ENCODE measurements around the gene GASK1A. TPM values are rescaled to one million over a fixed set of nuclear protein-coding genes. Genes with fewer than 3 reads are reported as not detected.

GASK1A gene
- total RNA-seq, 1 experiment from 2014 or later: not detected

DNA sequence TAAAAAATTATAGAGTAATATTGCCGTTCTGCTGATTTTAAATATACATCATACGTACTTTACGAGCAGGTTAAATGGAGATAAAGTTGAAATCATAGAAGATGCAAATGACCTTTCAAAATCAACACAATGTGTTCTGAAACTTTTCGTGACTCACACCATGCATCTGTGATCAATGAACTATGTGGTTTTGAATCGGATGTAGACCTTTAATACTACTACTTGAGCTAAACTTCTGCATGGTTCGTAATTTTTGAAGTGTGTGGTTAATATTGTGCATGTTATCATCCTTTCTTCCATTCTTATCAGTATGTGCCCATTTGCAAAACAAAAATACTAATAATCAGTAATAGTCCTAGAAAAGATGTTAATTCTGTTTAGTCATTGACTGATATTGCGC is 58.9 kb downstream of the GASK1A start:
- no peak overlapping the region for H2AFZ ChIP-seq
- intact Hi-C loops (cut with micrococcal nuclease; ENCODE audit: unreplicated experiment): no loop called here
- no peaks in the 10 kb centered on the region for H3F3A ChIP-seq (ENCODE audit: insufficient read depth, low read depth)
- H3K4me3 ChIP-seq: no peak overlapping the region
- H3K27ac ChIP-seq: no peak overlapping the region
- no peaks in the 10 kb centered on the region for H4K20me1 ChIP-seq (ENCODE audit: insufficient read depth)
- TF ChIP-seq, protein P1, sequence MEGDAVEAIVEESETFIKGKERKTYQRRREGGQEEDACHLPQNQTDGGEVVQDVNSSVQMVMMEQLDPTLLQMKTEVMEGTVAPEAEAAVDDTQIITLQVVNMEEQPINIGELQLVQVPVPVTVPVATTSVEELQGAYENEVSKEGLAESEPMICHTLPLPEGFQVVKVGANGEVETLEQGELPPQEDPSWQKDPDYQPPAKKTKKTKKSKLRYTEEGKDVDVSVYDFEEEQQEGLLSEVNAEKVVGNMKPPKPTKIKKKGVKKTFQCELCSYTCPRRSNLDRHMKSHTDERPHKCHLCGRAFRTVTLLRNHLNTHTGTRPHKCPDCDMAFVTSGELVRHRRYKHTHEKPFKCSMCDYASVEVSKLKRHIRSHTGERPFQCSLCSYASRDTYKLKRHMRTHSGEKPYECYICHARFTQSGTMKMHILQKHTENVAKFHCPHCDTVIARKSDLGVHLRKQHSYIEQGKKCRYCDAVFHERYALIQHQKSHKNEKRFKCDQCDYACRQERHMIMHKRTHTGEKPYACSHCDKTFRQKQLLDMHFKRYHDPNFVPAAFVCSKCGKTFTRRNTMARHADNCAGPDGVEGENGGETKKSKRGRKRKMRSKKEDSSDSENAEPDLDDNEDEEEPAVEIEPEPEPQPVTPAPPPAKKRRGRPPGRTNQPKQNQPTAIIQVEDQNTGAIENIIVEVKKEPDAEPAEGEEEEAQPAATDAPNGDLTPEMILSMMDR (conservative IDR thresholded peaks at IDR 0.05): no peak
- TF ChIP-seq EZH2 (IDR thresholded peaks at IDR 0.05; ENCODE audit: low read depth): no peak
- H3K36me3 ChIP-seq (ENCODE audit: low read depth): no peaks in the 10 kb centered on the region
- H3K4me2 ChIP-seq: no peak overlapping the region
- no peaks in the 10 kb centered on the region for H3K4me1 ChIP-seq (replicated peaks; ENCODE audit: insufficient read depth)
- no peaks in the 10 kb centered on the region for H3K27me3 ChIP-seq (ENCODE audit: insufficient read depth, low read depth)
- DNase-seq: no peak
- no peaks in the 10 kb centered on the region; the same call in 1 of the 2 replicates for H3K9me2 ChIP-seq (ENCODE audit: insufficient read depth)
- BruUV-seq (replicated peaks): no TSS peak
- H3K79me2 ChIP-seq (ENCODE audit: low read depth): no peaks in the 10 kb centered on the region
- POLR2A ChIA-PET (ENCODE audit: unreplicated experiment): no interaction called here
- CTCF ChIA-PET: no interaction called here
- no peaks in the 10 kb centered on the region for H3K9me3 ChIP-seq (ENCODE audit: insufficient read depth, low read depth)

DNA sequence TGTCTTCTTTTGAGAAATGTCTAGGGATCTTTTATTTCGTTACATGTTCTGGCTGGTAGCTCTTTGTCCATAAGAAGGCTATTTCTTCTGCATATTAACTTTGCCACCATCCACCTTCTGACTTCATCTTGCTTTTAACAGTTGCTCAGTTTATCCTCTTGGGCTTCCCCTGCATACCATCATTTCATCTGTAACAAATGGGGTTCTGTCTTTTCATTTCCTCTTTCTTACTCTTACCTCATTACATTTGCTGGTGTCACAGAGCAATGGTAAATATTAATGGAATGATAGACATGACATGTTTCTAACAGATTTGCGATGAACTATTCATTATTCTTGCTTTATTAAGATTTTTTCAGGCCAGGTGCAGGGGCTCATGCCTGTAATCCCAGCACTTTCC is 62.4 kb downstream of the GASK1A start:
- Histone ChIP-seq H3K36me3 (ENCODE audit: low read depth) (no peaks in the 10 kb centered on the region), H3K4me3 (no peak overlapping the region), H2AFZ (no peak overlapping the region), H3K79me2 (ENCODE audit: low read depth) (no peaks in the 10 kb centered on the region), H4K20me1 (ENCODE audit: insufficient read depth) (no peaks in the 10 kb centered on the region), H3K9me2 (ENCODE audit: insufficient read depth) (no peaks in the 10 kb centered on the region; the same call in 1 of the 2 replicates), H3K27ac (no peak overlapping the region), H3K4me2 (no peak overlapping the region), H3K9me3 (ENCODE audit: insufficient read depth, low read depth) (no peaks in the 10 kb centered on the region), H3K4me1 (replicated peaks; ENCODE audit: insufficient read depth) (no peaks in the 10 kb centered on the region), H3K27me3 (ENCODE audit: insufficient read depth, low read depth) (no peaks in the 10 kb centered on the region), H3F3A (ENCODE audit: insufficient read depth, low read depth) (no peaks in the 10 kb centered on the region)
- DNase-seq: no peak
- TF ChIP-seq, protein P1 (conservative IDR thresholded peaks at IDR 0.05): no peak
- no peak for TF ChIP-seq EZH2 (IDR thresholded peaks at IDR 0.05; ENCODE audit: low read depth)
- no TSS peak for BruUV-seq (replicated peaks)
- intact Hi-C loops (cut with micrococcal nuclease; ENCODE audit: unreplicated experiment): no loop called here
- CTCF ChIA-PET: no interaction called here
- POLR2A ChIA-PET (ENCODE audit: unreplicated experiment): no interaction called here

DNA sequence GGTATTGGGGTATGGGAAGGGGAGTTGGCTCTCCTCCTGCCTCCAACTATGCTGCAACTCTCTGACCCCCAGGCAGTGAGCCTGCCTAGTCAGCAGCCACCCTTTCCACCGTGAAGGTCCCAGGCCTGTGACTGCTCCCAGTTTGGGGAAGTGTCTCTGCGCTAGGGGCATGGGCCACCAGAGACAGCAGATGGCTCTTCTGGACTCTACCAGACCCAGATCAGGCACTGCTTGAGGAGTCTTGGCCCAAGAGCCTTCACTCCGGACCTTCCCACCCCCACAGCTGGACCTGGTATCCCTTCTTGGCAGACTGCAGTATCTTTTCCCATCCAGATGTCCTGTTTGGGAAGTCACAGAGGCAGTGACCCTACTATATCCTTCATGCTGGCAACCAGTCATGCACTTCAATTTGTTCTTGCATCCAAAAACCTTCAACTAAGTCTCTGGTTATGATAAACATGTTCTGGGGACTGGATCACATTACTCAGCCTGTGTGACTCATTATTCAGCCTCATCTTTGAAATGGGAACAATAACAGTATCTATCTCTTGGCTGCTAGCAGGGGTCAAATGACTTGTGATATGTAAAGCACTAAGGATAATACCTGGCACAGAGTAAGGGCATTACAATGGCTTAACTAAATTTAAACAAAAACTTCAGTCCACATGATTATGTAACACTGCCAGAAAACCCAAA is 64.1 kb downstream of the GASK1A start:
- Histone ChIP-seq H3K36me3 (ENCODE audit: low read depth) (no peaks in the 10 kb centered on the region), H3K27ac (no peak overlapping the region), H4K20me1 (ENCODE audit: insufficient read depth) (no peaks in the 10 kb centered on the region), H3K79me2 (ENCODE audit: low read depth) (no peaks in the 10 kb centered on the region), H3K4me3 (no peak overlapping the region), H3K9me2 (ENCODE audit: insufficient read depth) (no peaks in the 10 kb centered on the region; the same call in 1 of the 2 replicates), H2AFZ (no peak overlapping the region), H3K27me3 (ENCODE audit: insufficient read depth, low read depth) (no peaks in the 10 kb centered on the region), H3K9me3 (ENCODE audit: insufficient read depth, low read depth) (no peaks in the 10 kb centered on the region), H3F3A (ENCODE audit: insufficient read depth, low read depth) (no peaks in the 10 kb centered on the region), H3K4me2 (no peak overlapping the region), H3K4me1 (replicated peaks; ENCODE audit: insufficient read depth) (no peaks in the 10 kb centered on the region)
- no peak for TF ChIP-seq EZH2 (IDR thresholded peaks at IDR 0.05; ENCODE audit: low read depth)
- TF ChIP-seq, protein P1 (conservative IDR thresholded peaks at IDR 0.05): no peak
- CTCF ChIA-PET: no interaction called here
- intact Hi-C loops (cut with micrococcal nuclease; ENCODE audit: unreplicated experiment): no loop called here
- POLR2A ChIA-PET (ENCODE audit: unreplicated experiment): no interaction called here
- no TSS peak for BruUV-seq (replicated peaks)
- DNase-seq: peak in 1 of 2 experiments; percentile 9

Data from PC-9 (cell line).